ENCODE data around the gene IQGAP1. TPM values are rescaled to one million over a fixed set of nuclear protein-coding genes. Genes with fewer than 3 reads are reported as not detected.
"Not testable (repeated sequence)": the region's sequence is repeated elsewhere in the genome, so short reads cannot be mapped to it uniquely, and the experiment has no call there.

Gene IQGAP1
- total RNA-seq, 1 donor from 2014 or later = 187 TPM

- no peak for DNase-seq (ENCODE audit: low read depth)
- TF ChIP-seq CTCF (conservative IDR thresholded peaks at IDR 0.05; ENCODE audit: low read depth, low read length) = no peak
Measured at GRCh38 chr15:90345857-90346256, 42.2 kb upstream of the IQGAP1 start.

GRCh38 chr15:90347431-90348065 lies 40.5 kb upstream of the IQGAP1 start:
- DNase-seq (ENCODE audit: low read depth) = not testable (repeated sequence)

More at GRCh38 chr15:90345857-90346256, 42.2 kb upstream of the IQGAP1 start:
- no peak overlapping the region for H3K4me3 ChIP-seq (ENCODE audit: low read depth, low read length)

GRCh38 chr15:90348456-90348855 lies 39.6 kb upstream of the IQGAP1 start:
- no peak for DNase-seq (ENCODE audit: low read depth)
- H3K4me3 ChIP-seq (ENCODE audit: low read depth, low read length) = no peak overlapping the region
- no peak for TF ChIP-seq CTCF (conservative IDR thresholded peaks at IDR 0.05; ENCODE audit: low read depth, low read length)

More at GRCh38 chr15:90347431-90348065, 40.5 kb upstream of the IQGAP1 start:
- H3K4me3 ChIP-seq (ENCODE audit: low read depth, low read length) = not testable (repeated sequence)

GRCh38 chr15:90349072-90349471 lies 39.0 kb upstream of the IQGAP1 start:
- no peak for TF ChIP-seq CTCF (conservative IDR thresholded peaks at IDR 0.05; ENCODE audit: low read depth, low read length)
- DNase-seq (ENCODE audit: low read depth) = no peak
- H3K4me3 ChIP-seq (ENCODE audit: low read depth, low read length) = no peak overlapping the region

GRCh38 chr15:90349821-90350220 lies 38.2 kb upstream of the IQGAP1 start:
- TF ChIP-seq CTCF (conservative IDR thresholded peaks at IDR 0.05; ENCODE audit: low read depth, low read length) = no peak
- no peak overlapping the region for H3K4me3 ChIP-seq (ENCODE audit: low read depth, low read length)
- no peak for DNase-seq (ENCODE audit: low read depth)

GRCh38 chr15:90351479-90352106 lies 36.4 kb upstream of the IQGAP1 start:
- H3K4me3 ChIP-seq (ENCODE audit: low read depth, low read length) = peak overlapping the region; percentile 85
- no peak for DNase-seq (ENCODE audit: low read depth)
- TF ChIP-seq CTCF (conservative IDR thresholded peaks at IDR 0.05; ENCODE audit: low read depth, low read length) = no peak

- peak; percentile 72 for DNase-seq (ENCODE audit: low read depth)
- peak within 1 kb of the TSS; percentile 85 for H3K4me3 ChIP-seq (ENCODE audit: low read depth, low read length)
- no peak for TF ChIP-seq CTCF (conservative IDR thresholded peaks at IDR 0.05; ENCODE audit: low read depth, low read length)
Measured at GRCh38 chr15:90352107-90352893, 35.7 kb upstream of the IQGAP1 start, which contains the start of gene ZNF774. Gene ZNF774, plus strand, starts transcription at chr15:90352284. Its CDS starts 2,377 bp downstream, at chr15:90354661.

All from epithelial cell of proximal tubule (primary cell).